Vagina (tissue), 2 donors: ENCODE results near the gene URB1.

ENCODE experiments used
- CTCF ChIP-seq, 3 experiments: fragments of 450-650 bp in 2 of 3; fragments of 200-600 bp in 1 of 3; sonication (generic) in 1 of 3; IDR thresholded peaks; one replicate each; pipeline ENCODE4 v1.5.1; 2017 to 2019; ENCODE audit warnings: antibody characterized with exemption in 3 of 3, mild to moderate bottlenecking in 2 of 3, moderate library complexity in 2 of 3
- POLR2A ChIP-seq, 2 donors: fragments of 450-650 bp; IDR thresholded peaks; one replicate each; pipeline ENCODE4 v1.6.1; 2017; ENCODE audit warnings: antibody characterized with exemption in 2 of 2, mild to moderate bottlenecking in 2 of 2, moderate library complexity in 2 of 2
- POLR2AphosphoS5 ChIP-seq, 2 donors: sonication (generic); formaldehyde crosslinking; IDR thresholded peaks; one replicate each; pipeline ENCODE4 v1.9.0; 2017; ENCODE audit warnings: antibody characterized with exemption in 2 of 2, mild to moderate bottlenecking in 2 of 2, low read depth in 1 of 2; ENCODE audit not compliant: insufficient read depth in 1 of 2

GRCh38 chr21:32261929-32262328 lies 130.9 kb downstream of the URB1 start:
- TF ChIP-seq POLR2A (IDR thresholded peaks at IDR 0.05) (no peak), CTCF (IDR thresholded peaks at IDR 0.05) (no peak), POLR2AphosphoS5 (IDR thresholded peaks at IDR 0.05; ENCODE audit: insufficient read depth in 1 of 2, low read depth in 1 of 2) (no peak)
